H1 (cell line): ENCODE measurements around the gene TBC1D3D.
"Not testable (repeated sequence)": the region's sequence is repeated elsewhere in the genome, so short reads cannot be mapped to it uniquely, and the experiment has no call there.

Experiments
- BRCA1 ChIP-seq: IDR thresholded peaks from 2 replicates; pipeline ENCODE4 v1.6.1; 2012; ENCODE audit warnings: low read depth, low read length, improper control_type of control experiment
- CTCF ChIP-seq, 3 experiments: IDR thresholded peaks; 1 replicate in 2 of 3; 2 replicates in 1 of 3; pipeline versions ENCODE4 v1.5.1 to v1.6.1; 2011; ENCODE audit warnings: low read length in 3 of 3, mild to moderate bottlenecking in 3 of 3, inconsistent platforms in 2 of 3, low read depth in 1 of 3, moderate library complexity in 1 of 3; ENCODE audit not compliant: insufficient read depth in 1 of 3; ENCODE audit errors: control extremely low read depth in 1 of 3
- EZH2 ChIP-seq: fragments of 200-600 bp; sonication (generic); IDR thresholded peaks from 2 replicates; pipeline ENCODE4 v1.7.1; 2012; ENCODE audit warnings: low read depth, mild to moderate bottlenecking, moderate library complexity, low read length, inconsistent platforms; ENCODE audit not compliant: severe bottlenecking
- POLR2A ChIP-seq, 2 experiments: IDR thresholded peaks; 1 replicate in 1 of 2; 2 replicates in 1 of 2; pipeline ENCODE4 v1.6.1; 2011; ENCODE audit warnings: low read depth in 2 of 2, low read length in 2 of 2, mild to moderate bottlenecking in 2 of 2; ENCODE audit errors: control extremely low read depth in 1 of 2
- RXRA ChIP-seq: IDR thresholded peaks from 2 replicates; pipeline ENCODE4 v1.6.1; 2011; ENCODE audit warnings: low read depth, mild to moderate bottlenecking, low read length, moderate library complexity; ENCODE audit not compliant: insufficient read depth
- TAF1 ChIP-seq: IDR thresholded peaks from 2 replicates; pipeline ENCODE4 v1.6.1; 2011; ENCODE audit warnings: mild to moderate bottlenecking, low read depth, low read length
- ZNF274 ChIP-seq: IDR thresholded peaks from 2 replicates; pipeline ENCODE4 v1.7.0; 2012; ENCODE audit warnings: low read length, borderline replicate concordance; ENCODE audit errors: extremely low read depth
- TF ChIP-seq, protein P1 (sequence below): IDR thresholded peaks from 2 replicates; pipeline ENCODE4 v1.6.1; 2012; ENCODE audit warnings: low read length, inconsistent platforms

DNA sequence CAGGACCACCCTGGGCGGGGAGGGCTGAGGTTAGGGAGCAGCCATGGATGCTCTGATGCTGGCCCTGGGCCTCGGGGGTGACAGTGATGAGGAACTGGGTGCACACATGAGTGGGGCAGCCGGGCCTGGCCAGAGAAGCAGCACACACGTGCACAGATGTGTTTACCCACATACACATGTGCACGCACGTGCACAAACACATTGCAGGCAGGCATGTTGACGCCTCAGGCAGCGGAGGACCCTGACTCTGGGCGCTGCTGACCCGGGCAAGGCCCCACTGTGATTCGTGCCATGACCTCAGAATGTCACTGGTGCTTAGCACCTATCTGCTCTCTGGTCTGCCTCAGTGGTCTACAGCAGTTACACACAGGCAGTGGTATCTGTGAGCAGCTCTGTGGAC, at the start of gene TBC1D3D:
- not testable (repeated sequence) for TF ChIP-seq TAF1; EZH2; POLR2A (IDR thresholded peaks at IDR 0.05; ENCODE audit: control extremely low read depth in 1 of 2, low read depth in 2 of 2, low read length in 2 of 2); RXRA; BRCA1; CTCF (IDR thresholded peaks at IDR 0.05; ENCODE audit: control extremely low read depth in 1 of 3, insufficient read depth in 1 of 3, low read depth in 1 of 3, low read length in 3 of 3); ZNF274
- TF ChIP-seq, protein P1, sequence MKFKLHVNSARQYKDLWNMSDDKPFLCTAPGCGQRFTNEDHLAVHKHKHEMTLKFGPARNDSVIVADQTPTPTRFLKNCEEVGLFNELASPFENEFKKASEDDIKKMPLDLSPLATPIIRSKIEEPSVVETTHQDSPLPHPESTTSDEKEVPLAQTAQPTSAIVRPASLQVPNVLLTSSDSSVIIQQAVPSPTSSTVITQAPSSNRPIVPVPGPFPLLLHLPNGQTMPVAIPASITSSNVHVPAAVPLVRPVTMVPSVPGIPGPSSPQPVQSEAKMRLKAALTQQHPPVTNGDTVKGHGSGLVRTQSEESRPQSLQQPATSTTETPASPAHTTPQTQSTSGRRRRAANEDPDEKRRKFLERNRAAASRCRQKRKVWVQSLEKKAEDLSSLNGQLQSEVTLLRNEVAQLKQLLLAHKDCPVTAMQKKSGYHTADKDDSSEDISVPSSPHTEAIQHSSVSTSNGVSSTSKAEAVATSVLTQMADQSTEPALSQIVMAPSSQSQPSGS, result not testable (repeated sequence)
